ENCODE measurements around the gene ZFAND5.

Gene ZFAND5, protein sequence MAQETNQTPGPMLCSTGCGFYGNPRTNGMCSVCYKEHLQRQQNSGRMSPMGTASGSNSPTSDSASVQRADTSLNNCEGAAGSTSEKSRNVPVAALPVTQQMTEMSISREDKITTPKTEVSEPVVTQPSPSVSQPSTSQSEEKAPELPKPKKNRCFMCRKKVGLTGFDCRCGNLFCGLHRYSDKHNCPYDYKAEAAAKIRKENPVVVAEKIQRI

GRCh38 chr9:72364679-72365524 lies at the start of gene ZFAND5:
TSS of gene ZFAND5 (minus strand) at chr9:72365208. CDS start at chr9:72360778, 4,430 bp downstream.
- FAIRE-seq: peak; percentile 44

- no peak for FAIRE-seq
These were observed 47.6 kb upstream of the ZFAND5 start for GRCh38 chr9:72412483-72413040.

DNA sequence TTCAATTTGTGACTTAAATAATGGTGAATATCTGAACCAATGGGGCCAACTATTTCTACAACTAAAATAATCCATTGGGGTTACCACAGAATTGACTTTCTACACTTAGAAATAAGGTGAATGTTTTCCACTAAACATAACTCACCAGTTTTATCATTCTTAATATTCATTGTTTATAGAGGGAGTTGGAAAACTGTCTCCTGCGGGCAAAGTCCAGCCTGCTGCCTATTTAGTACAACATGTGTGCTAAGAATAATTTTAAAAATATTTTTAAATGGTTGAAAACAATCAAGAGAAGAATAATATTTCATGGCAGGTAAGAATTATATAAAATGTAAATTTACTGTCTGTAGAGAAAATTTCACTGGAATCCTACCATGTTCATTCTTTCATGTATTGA lies 45.2 kb upstream of the ZFAND5 start:
- FAIRE-seq: no peak

DNA sequence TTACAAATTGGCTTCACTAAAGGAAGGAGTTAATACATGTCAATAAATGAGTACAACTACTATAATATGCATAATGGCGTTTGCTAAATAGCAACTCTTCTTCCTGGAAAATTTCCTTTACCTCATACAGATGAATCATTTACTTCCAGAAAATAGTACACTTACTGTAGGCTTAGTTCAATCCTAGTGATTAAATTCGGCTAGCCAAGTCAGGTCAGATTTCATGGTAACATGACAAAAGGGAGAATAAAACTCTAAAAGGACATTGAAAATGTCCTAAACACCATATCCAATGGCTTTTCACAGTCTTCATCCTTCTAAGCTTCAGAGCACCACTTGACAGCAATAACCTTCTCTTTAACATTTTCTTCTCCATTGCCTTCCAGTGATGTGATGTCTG lies 42.1 kb upstream of the ZFAND5 start:
- no peak for FAIRE-seq

DNA sequence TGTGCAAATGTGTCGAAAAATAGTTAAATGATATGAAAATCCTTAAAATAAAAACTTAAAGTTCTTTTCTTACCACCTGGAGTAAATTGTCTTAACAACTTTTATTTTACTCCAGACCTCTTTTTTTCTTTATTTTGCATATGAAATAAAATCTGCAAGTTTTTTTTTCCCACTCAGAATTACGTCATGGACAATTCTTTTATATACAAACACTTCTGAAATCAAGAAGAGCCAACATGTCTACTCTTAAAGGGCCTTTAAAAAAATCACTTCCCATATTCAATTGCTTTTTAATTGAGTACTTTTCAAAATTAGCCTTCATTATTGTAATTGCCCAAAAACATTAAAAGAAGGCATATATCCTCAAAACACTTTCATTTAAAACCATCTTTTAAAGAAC lies 37.7 kb upstream of the ZFAND5 start:
- FAIRE-seq: peak; percentile 35

DNA sequence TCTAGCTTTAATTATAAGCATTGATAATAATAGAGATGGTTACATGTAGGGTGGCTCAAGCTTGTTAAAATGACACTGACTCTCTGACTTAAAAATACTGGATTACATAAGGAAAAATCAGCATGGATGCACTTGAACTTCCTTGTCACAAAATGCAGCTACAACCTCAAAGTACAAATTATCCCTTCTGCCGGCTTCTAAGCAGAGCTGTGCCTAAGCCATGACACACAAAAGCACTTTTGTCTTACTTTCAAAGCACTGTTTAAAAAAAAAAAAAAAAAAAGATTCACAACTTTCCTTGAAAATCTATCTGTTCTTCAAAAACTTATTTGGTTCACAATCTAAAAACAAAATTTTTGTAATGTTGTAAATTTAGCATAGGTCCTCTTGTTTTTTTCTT lies 36.4 kb upstream of the ZFAND5 start:
- no peak for FAIRE-seq

DNA sequence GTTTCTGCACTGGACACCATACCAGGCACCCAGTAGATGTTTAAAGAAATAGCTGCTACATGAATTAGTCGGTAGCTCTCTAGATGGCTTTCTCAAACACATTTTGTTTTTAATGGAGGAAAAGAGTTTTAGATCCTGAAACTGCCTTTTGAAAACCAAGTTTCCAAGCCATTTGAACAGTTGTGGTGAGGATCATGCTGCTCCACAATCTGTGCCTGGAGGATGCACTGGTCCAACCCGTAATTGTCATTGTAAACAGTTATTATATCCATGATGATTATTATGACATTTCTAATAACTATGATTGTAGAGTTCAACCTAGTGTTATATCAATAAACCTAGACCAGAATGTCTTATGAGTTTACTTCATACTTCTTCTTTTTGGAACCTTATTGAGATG lies 35.9 kb upstream of the ZFAND5 start:
- no peak for FAIRE-seq

DNA sequence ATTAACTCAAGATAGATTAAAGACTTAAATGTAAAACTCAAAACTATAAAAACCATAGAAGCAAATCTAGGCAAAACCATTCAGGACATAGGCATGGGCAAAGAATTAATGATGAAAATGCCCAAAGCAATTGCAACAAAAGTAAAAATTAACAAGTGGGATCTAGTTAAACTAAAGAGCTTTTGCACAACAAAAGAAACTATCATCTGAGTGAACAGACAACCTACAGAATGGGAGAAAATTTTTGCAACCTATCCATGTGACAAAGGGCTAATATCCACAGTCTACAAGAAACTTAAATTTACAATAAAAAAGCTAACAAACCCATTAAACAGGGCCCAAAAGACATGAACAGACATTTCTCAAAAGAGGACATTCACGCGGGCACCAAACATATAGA lies 34.4 kb upstream of the ZFAND5 start:
- FAIRE-seq: no peak

- FAIRE-seq: no peak
These were observed 31.5 kb upstream of the ZFAND5 start for GRCh38 chr9:72396247-72397091.

GRCh38 chr9:72394066-72394465 lies 29.1 kb upstream of the ZFAND5 start:
- FAIRE-seq: no peak

GRCh38 chr9:72390907-72391306 lies 25.9 kb upstream of the ZFAND5 start:
- no peak for FAIRE-seq

DNA sequence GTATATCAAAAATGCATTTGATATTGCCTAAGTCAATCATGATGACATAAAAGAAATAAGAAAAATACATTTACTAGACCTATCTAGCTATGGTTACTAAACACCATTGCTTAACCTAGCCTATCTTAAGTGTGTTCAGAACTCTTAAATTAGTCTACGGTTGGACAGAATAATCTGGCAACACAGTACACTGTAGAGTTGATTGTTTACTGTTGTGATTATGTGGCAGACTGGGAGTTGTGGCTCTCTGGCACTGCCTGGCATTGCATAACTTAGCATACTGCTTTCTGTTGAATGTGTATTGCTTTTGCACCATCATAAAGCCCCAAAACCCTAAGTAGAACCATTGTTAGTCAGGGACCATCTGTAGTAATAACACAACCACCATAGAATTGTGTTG lies 21.2 kb upstream of the ZFAND5 start:
- no peak for FAIRE-seq

DNA sequence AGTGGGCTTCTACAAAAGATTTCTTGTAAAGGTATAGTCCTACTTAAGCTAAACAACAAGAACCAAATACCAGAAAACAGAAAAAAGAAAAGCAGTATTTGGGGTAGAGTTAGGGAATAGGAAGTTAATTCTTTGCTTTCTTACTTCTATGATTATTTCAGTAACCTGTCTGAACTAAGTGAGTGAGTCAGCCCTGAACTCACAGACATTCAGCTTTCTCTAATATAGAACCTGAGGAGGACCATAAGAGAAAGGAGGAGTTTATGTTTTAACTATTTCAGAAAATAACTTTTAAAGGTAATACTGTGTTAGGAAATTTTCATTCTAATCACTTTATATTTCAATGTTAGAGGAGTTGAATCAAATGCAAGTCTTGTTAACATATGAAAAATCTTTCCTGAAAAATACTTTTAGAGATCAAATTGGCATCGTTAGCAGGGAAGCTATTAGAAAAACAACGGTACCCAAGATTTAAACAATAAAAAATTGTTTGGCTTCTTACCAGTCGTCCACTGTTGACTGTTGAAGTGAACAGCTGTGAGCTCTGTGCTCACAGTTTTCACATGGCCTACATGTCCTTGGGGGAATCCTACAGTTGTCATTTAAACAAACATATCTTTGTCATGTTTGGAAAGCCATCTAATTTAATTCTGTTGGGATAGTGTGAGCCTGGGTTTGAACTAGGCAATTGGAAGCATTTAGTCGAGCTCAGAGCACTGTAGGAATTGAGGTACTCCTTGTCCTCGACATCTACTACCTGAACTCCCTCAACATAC lies 19.9 kb upstream of the ZFAND5 start:
- FAIRE-seq: no peak

- FAIRE-seq: no peak
These were observed 19.1 kb upstream of the ZFAND5 start for GRCh38 chr9:72383978-72384709.

- no peak for FAIRE-seq
These were observed 17.4 kb upstream of the ZFAND5 start for GRCh38 chr9:72382405-72382804.

DNA sequence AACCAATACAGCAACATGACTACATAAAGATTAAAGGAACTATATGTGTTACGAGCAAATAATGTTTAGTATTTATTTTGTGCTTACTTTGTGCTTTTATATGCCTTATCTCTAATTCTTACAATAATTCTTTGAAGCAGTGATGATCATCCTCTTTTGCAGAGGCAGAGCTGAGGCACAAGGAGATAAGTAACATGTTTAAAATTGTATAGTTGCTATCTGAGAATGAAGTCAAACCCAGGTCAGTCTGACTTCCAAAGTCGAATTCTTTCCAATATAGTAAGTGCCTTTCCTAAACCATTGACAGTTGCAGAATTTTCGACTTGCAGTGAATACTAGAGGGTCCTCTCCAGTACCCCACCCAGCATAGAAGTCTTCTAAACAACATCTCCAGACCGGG lies 12.0 kb upstream of the ZFAND5 start:
- FAIRE-seq: no peak

DNA sequence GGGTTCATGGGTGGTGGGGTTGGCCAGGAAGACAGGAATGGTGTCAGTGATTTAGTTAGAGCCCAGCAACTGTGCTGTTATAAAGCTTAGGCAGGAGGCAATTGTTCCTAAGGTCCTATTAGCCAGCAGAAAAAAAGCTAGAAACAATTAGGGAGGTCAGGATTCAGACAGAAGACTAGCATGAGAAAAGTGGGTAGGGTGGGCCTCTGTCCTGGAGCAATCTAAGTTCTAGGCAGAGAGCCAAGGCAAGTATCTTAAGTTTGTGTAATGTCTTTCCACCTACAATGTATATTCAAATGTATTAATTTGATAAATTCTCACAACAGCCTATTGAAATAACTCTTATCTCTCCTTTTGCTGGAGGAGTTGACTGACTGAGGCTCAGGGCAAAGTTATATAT lies 6.1 kb upstream of the ZFAND5 start:
- no peak for FAIRE-seq

- no peak for FAIRE-seq
These were observed 683 bp upstream of the ZFAND5 start for GRCh38 chr9:72365525-72366256.

DNA sequence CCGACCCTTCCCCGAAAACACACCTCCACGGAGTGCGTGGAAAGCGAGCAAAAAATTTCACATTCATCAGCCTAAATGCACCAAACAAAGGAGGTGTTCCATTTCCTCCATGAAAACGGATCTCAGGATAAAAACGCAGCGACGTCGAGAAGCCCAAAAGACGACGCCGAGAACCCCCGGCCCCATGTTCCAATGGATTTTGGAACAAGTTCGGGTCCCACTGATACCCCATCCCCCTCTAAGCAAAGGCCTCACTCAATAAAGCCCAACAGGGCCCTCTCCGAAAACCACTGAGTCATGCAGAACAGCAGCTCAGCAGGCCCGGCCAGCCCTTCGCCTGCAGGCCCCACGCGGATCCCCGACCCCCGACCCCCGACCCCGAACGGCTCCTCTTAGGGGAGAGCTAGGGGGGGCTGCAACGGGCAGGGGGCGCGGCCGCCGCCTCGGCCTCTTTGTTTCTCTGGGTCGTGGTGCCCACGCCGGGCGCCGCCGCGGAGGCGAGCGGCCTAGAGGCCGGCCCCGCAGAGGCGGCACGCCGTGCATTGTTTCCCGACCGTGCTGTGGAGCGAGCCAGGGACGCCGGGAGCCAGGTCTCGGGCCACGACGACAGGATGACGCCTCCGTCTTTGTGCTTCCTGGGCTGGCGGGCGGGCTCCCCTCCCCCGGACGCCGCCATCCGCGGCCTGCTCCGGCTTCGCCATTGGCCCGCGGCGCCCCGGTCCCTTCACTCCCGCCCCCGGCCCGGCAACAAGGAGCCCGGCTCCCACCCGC lies 915 bp downstream of the ZFAND5 start:
- FAIRE-seq: no peak

DNA sequence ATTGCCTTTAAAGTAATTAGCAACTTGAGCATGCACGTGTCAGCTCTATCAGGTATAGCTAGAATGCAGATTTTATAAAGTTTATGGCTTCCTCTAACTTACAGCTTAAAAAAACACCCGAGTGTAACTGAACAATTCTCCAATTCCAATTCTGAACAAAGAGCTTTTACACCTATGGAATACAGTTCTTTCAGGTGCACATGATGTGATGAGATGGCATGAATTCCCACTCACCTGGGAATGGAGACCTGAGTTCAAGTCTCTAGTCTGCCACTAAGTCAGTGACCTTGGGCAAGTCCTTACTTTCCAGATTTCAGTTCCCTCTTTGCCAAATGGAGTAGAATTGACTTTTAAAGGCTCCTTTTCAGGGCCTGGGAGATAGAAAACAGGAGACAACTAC lies 1.8 kb downstream of the ZFAND5 start:
- FAIRE-seq: no peak

Data from A204.1 (cell line).